Spleen (tissue), 7 donors: ENCODE data around the gene FIGN.

Experiments
- CTCF ChIP-seq, 11 experiments: fragments of 200-600 bp in 7 of 11; fragments of 450-650 bp in 4 of 11; sonication (generic) in 4 of 11; IDR thresholded peaks in 8 of 11; conservative IDR thresholded peaks in 3 of 11; 1 replicate in 7 of 11; 2 replicates in 4 of 11; pipeline versions ENCODE4 v1.4.0 to v1.8.0; 2016 to 2021; ENCODE audit warnings: antibody characterized with exemption in 11 of 11, inconsistent platforms in 4 of 11, mild to moderate bottlenecking in 1 of 11
- POLR2A ChIP-seq, 3 donors: fragments of 450-650 bp; IDR thresholded peaks; one replicate each; pipeline ENCODE4 v1.5.1; 2017; ENCODE audit warnings: antibody characterized with exemption in 3 of 3, mild to moderate bottlenecking in 1 of 3
- donor health status: DM: no; HTN: no; CAD: no; lungs with moderate emphysema.
- donor health status: DM: no; HTN: no; CAD: no.
- donor health status: DM: no; HTN: no; CAD: no.

- TF ChIP-seq CTCF (IDR thresholded peaks at IDR 0.05 in 8 of 11, conservative IDR thresholded peaks at IDR 0.05 in 3 of 11) (no peak), POLR2A (IDR thresholded peaks at IDR 0.05) (no peak)
Measured at GRCh38 chr2:163767097-163767496, 31.3 kb upstream of the FIGN start.
